H9 (cell line): Measurements from ENCODE around the gene PRPH2. TPM values are rescaled to one million over a fixed set of nuclear protein-coding genes. Genes with fewer than 3 reads are reported as not detected.

Experiments
- DNase-seq: peaks from one replicate; pipeline ENCODE4 v3.0.0-alpha.2; 2017
- H2AFZ ChIP-seq: one replicate; pipeline ENCODE4 v1.6.1; 2013; ENCODE audit warnings: mild to moderate bottlenecking, low read length, control low read depth, moderate library complexity
- H2AK5ac ChIP-seq: 2 replicates; pipeline ENCODE4 v1.6.1; 2013; ENCODE audit warnings: low read length, control low read depth, mixed read lengths; ENCODE audit not compliant: insufficient read length
- H2BK120ac ChIP-seq: one replicate; pipeline ENCODE4 v1.6.1; 2013; ENCODE audit warnings: low read depth, mild to moderate bottlenecking, low read length, control low read depth, inconsistent platforms; ENCODE audit not compliant: poor library complexity, severe bottlenecking
- H2BK12ac ChIP-seq: 2 replicates; pipeline ENCODE4 v1.6.1; 2013; ENCODE audit warnings: low read length, control low read depth, mixed read lengths, low read depth; ENCODE audit not compliant: insufficient read length
- H2BK15ac ChIP-seq: 2 replicates; pipeline ENCODE4 v1.6.1; 2013; ENCODE audit warnings: low read depth, low read length, control low read depth
- H2BK20ac ChIP-seq: one replicate; pipeline ENCODE4 v1.6.1; 2013; ENCODE audit warnings: low read depth, mild to moderate bottlenecking, low read length, control low read depth, inconsistent platforms; ENCODE audit not compliant: poor library complexity, severe bottlenecking
- H2BK5ac ChIP-seq: 2 replicates; pipeline ENCODE4 v1.6.1; 2013; ENCODE audit warnings: low read length, control low read depth, mixed read lengths; ENCODE audit not compliant: insufficient read length
- H3K14ac ChIP-seq: 2 replicates; pipeline ENCODE4 v1.6.1; 2013; ENCODE audit warnings: low read length, control low read depth; ENCODE audit not compliant: insufficient read depth
- H3K18ac ChIP-seq: 2 replicates; pipeline ENCODE4 v1.6.1; 2013; ENCODE audit warnings: low read depth, mild to moderate bottlenecking, mixed read lengths, low read length, control low read depth; ENCODE audit not compliant: insufficient read length
- H3K23ac ChIP-seq: 2 replicates; pipeline ENCODE4 v1.6.1; 2013; ENCODE audit warnings: low read length, control low read depth, mixed read lengths, low read depth; ENCODE audit not compliant: insufficient read length
- H3K23me2 ChIP-seq: 2 replicates; pipeline ENCODE4 v1.6.1; 2013; ENCODE audit warnings: low read depth, mild to moderate bottlenecking, mixed read lengths, low read length, control low read depth; ENCODE audit not compliant: insufficient read length, poor library complexity, severe bottlenecking
- H3K27ac ChIP-seq: 2 replicates; pipeline ENCODE4 v1.5.1; 2013; ENCODE audit warnings: low read length, control low read depth, mixed read lengths, low read depth; ENCODE audit not compliant: insufficient read length
- H3K27me3 ChIP-seq: 2 replicates; pipeline ENCODE4 v1.6.1; 2013; ENCODE audit warnings: low read length, control low read depth, inconsistent platforms; ENCODE audit not compliant: insufficient read depth
- H3K4ac ChIP-seq: 2 replicates; pipeline ENCODE4 v1.6.1; 2013; ENCODE audit warnings: low read depth, mild to moderate bottlenecking, control low read depth, inconsistent platforms, low read length, moderate library complexity
- H3K4me1 ChIP-seq: 2 replicates; pipeline ENCODE4 v1.6.1; 2013; ENCODE audit warnings: low read length, control low read depth, inconsistent platforms; ENCODE audit not compliant: insufficient read depth
- H3K4me2 ChIP-seq: 2 replicates; pipeline ENCODE4 v1.6.1; 2013; ENCODE audit warnings: low read length, control low read depth, mixed read lengths; ENCODE audit not compliant: insufficient read length, insufficient read depth
- H3K56ac ChIP-seq: 2 replicates; pipeline ENCODE4 v1.6.1; 2013; ENCODE audit warnings: low read depth, mild to moderate bottlenecking, mixed read lengths, low read length, control low read depth; ENCODE audit not compliant: insufficient read length
- H3K79me1 ChIP-seq: 2 replicates; pipeline ENCODE4 v1.6.1; 2013; ENCODE audit warnings: low read depth, mild to moderate bottlenecking, moderate library complexity, low read length, control low read depth, inconsistent platforms; ENCODE audit not compliant: insufficient read depth, poor library complexity, severe bottlenecking
- H3K79me2 ChIP-seq: 2 replicates; pipeline ENCODE4 v1.6.1; 2013; ENCODE audit warnings: low read length, control low read depth, inconsistent platforms; ENCODE audit not compliant: insufficient read depth
- H3K9ac ChIP-seq: 2 replicates; pipeline ENCODE4 v1.6.1; 2013; ENCODE audit warnings: low read length, control low read depth, mixed read lengths; ENCODE audit not compliant: insufficient read length; ENCODE audit errors: extremely low read depth
- H3K9me3 ChIP-seq: one replicate; pipeline ENCODE4 v1.6.1; 2013; ENCODE audit warnings: low read depth, low read length, inconsistent platforms; ENCODE audit not compliant: control insufficient read depth
- H3T11ph ChIP-seq: one replicate; pipeline ENCODE4 v1.6.1; 2013; ENCODE audit warnings: mild to moderate bottlenecking, low read length, control low read depth, inconsistent platforms
- H4K20me1 ChIP-seq: one replicate; pipeline ENCODE4 v1.6.1; 2013; ENCODE audit not compliant: control insufficient read depth, insufficient read length, insufficient read depth
- H4K5ac ChIP-seq: 2 replicates; pipeline ENCODE4 v1.6.1; 2013; ENCODE audit warnings: low read depth, mild to moderate bottlenecking, mixed read lengths, low read length, control low read depth; ENCODE audit not compliant: insufficient read length
- H4K8ac ChIP-seq: replicated peaks from 2 replicates; pipeline ENCODE4 v1.6.1; 2013; ENCODE audit warnings: low read length, control low read depth, mixed read lengths, low read depth; ENCODE audit not compliant: insufficient read length
- H4K91ac ChIP-seq: 2 replicates; pipeline ENCODE4 v1.6.1; 2013; ENCODE audit warnings: low read depth, mild to moderate bottlenecking, moderate library complexity, mixed read lengths, low read length, control low read depth; ENCODE audit not compliant: insufficient read length
- H3K27ac Mint-ChIP-seq, 3 experiments: 2 replicates in 2 of 3; 3 replicates in 1 of 3; pipeline ENCODE4 v1.8.0; 2020 to 2021; ENCODE audit warnings: mixed read lengths in 3 of 3, mild to moderate bottlenecking in 1 of 3, moderate library complexity in 1 of 3
- H3K27me3 Mint-ChIP-seq: 2 replicates; pipeline ENCODE4 v1.8.0; 2021; ENCODE audit warnings: low read depth, mild to moderate bottlenecking, moderate library complexity, mixed read lengths
- H3K36me3 Mint-ChIP-seq, 3 experiments: 2 replicates in 2 of 3; 3 replicates in 1 of 3; pipeline ENCODE4 v1.8.0; 2020 to 2021; ENCODE audit warnings: low read depth in 3 of 3, mixed read lengths in 3 of 3; ENCODE audit not compliant: insufficient read depth in 1 of 3
- H3K4me1 Mint-ChIP-seq, 2 experiments: 2 replicates each; pipeline ENCODE4 v1.8.0; 2020; ENCODE audit warnings: mixed read lengths in 2 of 2
- H3K4me3 Mint-ChIP-seq, 2 experiments: 2 replicates in 1 of 2; 3 replicates in 1 of 2; pipeline ENCODE4 v1.8.0; 2020 to 2021; ENCODE audit warnings: mild to moderate bottlenecking in 2 of 2, mixed read lengths in 2 of 2, moderate library complexity in 1 of 2
- H3K9me3 Mint-ChIP-seq, 2 experiments: 2 replicates in 1 of 2; 3 replicates in 1 of 2; pipeline ENCODE4 v1.8.0; 2020; ENCODE audit warnings: mild to moderate bottlenecking in 2 of 2, mixed read lengths in 2 of 2, moderate library complexity in 1 of 2
- CTCF ChIP-seq: fragments of 200-600 bp; sonication (generic); conservative IDR thresholded peaks from 3 replicates; pipeline ENCODE4 v1.8.0; 2021; ENCODE audit warnings: antibody characterized with exemption, mild to moderate bottlenecking
- WGBS: extraction: QIAGEN DNeasy Blood & Tissue Kit; methylation state at CpG from one replicate; pipeline ENCODE4 v1.1.7; 2013; ENCODE audit warnings: missing lambda C conversion rate, low lambda C conversion rate, mixed read lengths; ENCODE audit not compliant: insufficient read length; ENCODE audit errors: extremely low coverage; 5-methylcytosine and 5-hydroxymethylcytosine counted together
- total RNA-seq: library from RNA; stranded (reverse); gene quantifications from 2 replicates; pipeline ENCODE4 v1.2.1, GENCODE V29; 2021

The PRPH2 gene
- total RNA-seq, 1 experiment from 2014 or later: 0.31 TPM

DNA sequence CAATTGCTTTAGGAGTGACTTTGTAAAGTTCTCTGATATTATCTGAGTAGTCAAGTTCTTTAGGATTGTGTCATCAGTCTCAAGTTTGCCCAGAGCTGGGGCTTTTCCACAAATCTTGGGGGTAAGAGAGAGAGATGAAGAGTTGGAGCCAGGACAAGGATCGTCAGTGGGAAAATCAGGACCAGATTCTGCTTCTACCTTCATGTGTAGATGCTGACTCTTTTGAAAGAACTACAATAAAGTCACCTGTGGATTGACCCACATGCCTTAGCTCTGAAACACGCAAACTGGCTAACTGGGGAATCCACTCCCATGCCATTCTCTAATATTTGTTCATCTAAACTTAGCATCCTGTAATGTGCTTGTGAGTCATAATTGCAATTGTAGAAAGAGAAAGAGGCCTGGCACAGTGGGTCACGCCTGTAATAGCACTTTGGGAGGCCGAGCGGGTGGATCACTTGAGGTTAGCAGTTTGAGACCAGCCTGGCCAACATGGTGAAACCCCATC is 43.8 kb upstream of the PRPH2 start:
- Histone ChIP-seq H3K4ac (no peak overlapping the region), H3T11ph (no peak overlapping the region), H2BK15ac (no peak overlapping the region), H3K18ac (no peak overlapping the region), H3K4me1 (peaks cover 8% of the 10 kb centered on the region; the same call in 1 of the 2 replicates), H4K20me1 (no peaks in the 10 kb centered on the region), H3K9me3 (no peaks in the 10 kb centered on the region), H2BK120ac (no peak overlapping the region), H3K9ac (no peak overlapping the region), H3K56ac (no peak overlapping the region), H4K91ac (no peak overlapping the region), H4K5ac (no peak overlapping the region), H3K27ac (no peak overlapping the region), H2AFZ (no peak overlapping the region), H2BK20ac (no peak overlapping the region), H3K14ac (no peak overlapping the region), H3K27me3 (no peaks in the 10 kb centered on the region), H3K23me2 (peaks cover 4% of the 10 kb centered on the region), H2BK12ac (no peak overlapping the region), H2AK5ac (no peak overlapping the region), H4K8ac (no peak overlapping the region), H3K4me2 (no peak overlapping the region), H3K23ac (no peak overlapping the region), H3K79me2 (no peaks in the 10 kb centered on the region), H3K79me1 (no peaks in the 10 kb centered on the region), H2BK5ac (no peak overlapping the region)
- Mint-ChIP-seq H3K36me3 (peaks cover 0 to 9% (median 2%) of the 10 kb centered on the region in 3 experiments; a peak in 2 of 7 replicates), H3K4me1 (peaks cover 17 to 19% of the 10 kb centered on the region in 2 experiments), H3K4me3 (no peak overlapping the region), H3K9me3 (no peaks in the 10 kb centered on the region), H3K27ac (peak overlapping the region in 1 of 3 experiments; percentile 26; a peak in 1 of 7 replicates), H3K27me3 (peaks cover 4% of the 10 kb centered on the region; the same call in 1 of the 2 replicates)
- WGBS: no CpG with 5 or more reads among the region's 5 CpGs
- no peak for TF ChIP-seq CTCF
- DNase-seq: no peak
